Nephron progenitor cell (in vitro differentiated cells): ENCODE data around the gene LENG9.

Experiments
- DNase-seq: peaks from one replicate; pipeline ENCODE4 v3.0.0; 2021
- H3K27ac Mint-ChIP-seq: 2 replicates; pipeline ENCODE4 v1.8.0; 2021; ENCODE audit warnings: mild to moderate bottlenecking, moderate library complexity, mixed read lengths
- H3K27me3 Mint-ChIP-seq: 2 replicates; pipeline ENCODE4 v1.8.0; 2021; ENCODE audit warnings: mild to moderate bottlenecking, low read depth, mixed read lengths; ENCODE audit not compliant: poor library complexity
- H3K36me3 Mint-ChIP-seq: 2 replicates; pipeline ENCODE4 v1.8.0; 2021; ENCODE audit warnings: low read depth, mixed read lengths
- H3K4me1 Mint-ChIP-seq: 2 replicates; pipeline ENCODE4 v1.8.0; 2021; ENCODE audit warnings: mixed read lengths
- H3K4me3 Mint-ChIP-seq: 2 replicates; pipeline ENCODE4 v1.8.0; 2021; ENCODE audit warnings: mild to moderate bottlenecking, moderate library complexity, mixed read lengths
- H3K9me3 Mint-ChIP-seq: 2 replicates; pipeline ENCODE4 v1.8.0; 2021; ENCODE audit warnings: mild to moderate bottlenecking, moderate library complexity, mixed read lengths
- CTCF ChIP-seq: fragments of 200-600 bp; sonication (generic); IDR thresholded peaks from 2 replicates; pipeline ENCODE4 v1.5.0; 2021; ENCODE audit warnings: antibody characterized with exemption

Gene LENG9

GRCh38 chr19:54415901-54416673 is 47.5 kb downstream of the LENG9 start:
- Mint-ChIP-seq H3K36me3 (peaks cover 5% of the 10 kb centered on the region), H3K27me3 (peaks cover 78% of the 10 kb centered on the region), H3K9me3 (peaks cover 18% of the 10 kb centered on the region), H3K27ac (peak overlapping the region; percentile 16), H3K4me1 (peaks cover 26% of the 10 kb centered on the region), H3K4me3 (peak overlapping the region; percentile 44)
- no peak for DNase-seq
- no peak for TF ChIP-seq CTCF

DNA sequence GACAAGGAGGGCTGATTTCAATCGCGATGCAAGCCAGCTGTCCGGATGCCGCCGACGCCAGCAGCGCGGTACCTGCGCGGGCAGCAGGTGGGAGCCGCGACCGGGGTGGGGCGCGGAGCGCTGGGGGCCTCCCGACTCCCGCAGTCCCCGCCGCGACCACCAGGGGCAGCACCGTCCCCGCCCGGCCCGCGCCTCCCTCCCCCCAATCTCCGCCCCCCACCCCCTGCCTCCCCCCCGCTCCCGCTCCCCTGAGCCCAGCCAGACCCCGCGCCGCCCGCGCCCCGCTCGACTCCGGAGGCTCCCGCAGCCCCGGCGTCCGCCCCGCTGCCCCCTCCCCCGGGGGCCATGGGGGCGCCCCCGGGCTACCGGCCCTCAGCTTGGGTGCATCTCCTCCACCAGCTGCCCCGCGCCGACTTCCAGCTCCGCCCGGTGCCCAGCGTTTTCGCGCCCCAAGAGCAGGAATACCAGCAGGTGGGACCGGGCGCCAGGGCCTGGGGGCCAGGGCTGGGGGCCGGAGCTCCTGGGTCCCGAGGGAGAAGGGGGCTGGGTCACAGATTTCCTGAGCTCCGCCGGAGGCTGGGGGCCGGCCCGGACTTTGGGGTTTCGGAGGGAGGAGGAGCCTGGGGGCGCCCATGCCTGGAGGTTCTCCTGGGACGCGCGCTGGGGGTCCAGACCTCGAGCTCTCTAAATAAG is 48.2 kb downstream of the LENG9 start, which contains the start of gene TTYH1:
TTYH1 (plus strand) TSS at position 257 of the 693 bp plus-strand sequence; CDS start at position 346, 89 bp downstream.
- peaks cover 83% of the 10 kb centered on the region for H3K27me3 Mint-ChIP-seq
- peaks cover 24% of the 10 kb centered on the region for H3K9me3 Mint-ChIP-seq
- peaks cover 5% of the 10 kb centered on the region for H3K36me3 Mint-ChIP-seq
- H3K4me3 Mint-ChIP-seq = peak within 1 kb of the TSS; percentile 52
- DNase-seq = peak; percentile 78
- TF ChIP-seq CTCF = peak; percentile 45
- peak within 1 kb of the TSS; percentile 16 for H3K27ac Mint-ChIP-seq
- H3K4me1 Mint-ChIP-seq = peaks cover 26% of the 10 kb centered on the region

DNA sequence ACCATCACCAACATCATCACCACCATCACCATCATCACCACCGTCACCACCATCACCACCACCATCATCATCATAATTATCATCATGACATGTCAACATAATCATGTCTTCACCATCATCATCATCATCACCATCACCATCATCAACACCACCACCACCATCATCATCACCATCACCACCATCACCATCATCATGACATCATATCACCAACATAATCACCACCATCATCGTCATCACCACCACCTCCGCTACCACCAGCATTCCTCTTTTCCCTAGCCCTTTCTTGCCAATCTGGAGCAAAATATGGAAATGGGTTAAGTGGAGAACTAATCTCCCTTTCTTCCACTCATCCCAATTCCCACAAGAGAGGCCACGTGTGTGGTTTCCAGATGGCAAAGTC is 49.4 kb downstream of the LENG9 start:
- peak overlapping the region; percentile 46 for H3K27ac Mint-ChIP-seq

GRCh38 chr19:54412877-54413276 is 50.7 kb downstream of the LENG9 start:
- peaks cover 44% of the 10 kb centered on the region for H3K9me3 Mint-ChIP-seq
- DNase-seq = no peak
- peaks cover 11% of the 10 kb centered on the region for H3K4me1 Mint-ChIP-seq
- no peak overlapping the region for H3K4me3 Mint-ChIP-seq
- H3K27me3 Mint-ChIP-seq = peaks cover 73% of the 10 kb centered on the region
- no peak overlapping the region for H3K27ac Mint-ChIP-seq
- H3K36me3 Mint-ChIP-seq = peaks cover 5% of the 10 kb centered on the region
- no peak for TF ChIP-seq CTCF

More for the DNA sequence above, 49.4 kb downstream of the LENG9 start:
- Mint-ChIP-seq H3K27me3 (peaks cover 75% of the 10 kb centered on the region), H3K36me3 (peaks cover 5% of the 10 kb centered on the region), H3K4me1 (peaks cover 18% of the 10 kb centered on the region), H3K9me3 (peaks cover 32% of the 10 kb centered on the region), H3K4me3 (no peak overlapping the region)
- TF ChIP-seq CTCF = no peak
- DNase-seq = no peak
